Measurements from ENCODE around the gene HS3ST3A1. TPM values are rescaled to one million over a fixed set of nuclear protein-coding genes. Genes with fewer than 3 reads are reported as not detected.
"Not testable (repeated sequence)": the region's sequence is repeated elsewhere in the genome, so short reads cannot be mapped to it uniquely, and the experiment has no call there.

Gene HS3ST3A1
- total RNA-seq, 2 donors from 2014 or later: not detected

DNA sequence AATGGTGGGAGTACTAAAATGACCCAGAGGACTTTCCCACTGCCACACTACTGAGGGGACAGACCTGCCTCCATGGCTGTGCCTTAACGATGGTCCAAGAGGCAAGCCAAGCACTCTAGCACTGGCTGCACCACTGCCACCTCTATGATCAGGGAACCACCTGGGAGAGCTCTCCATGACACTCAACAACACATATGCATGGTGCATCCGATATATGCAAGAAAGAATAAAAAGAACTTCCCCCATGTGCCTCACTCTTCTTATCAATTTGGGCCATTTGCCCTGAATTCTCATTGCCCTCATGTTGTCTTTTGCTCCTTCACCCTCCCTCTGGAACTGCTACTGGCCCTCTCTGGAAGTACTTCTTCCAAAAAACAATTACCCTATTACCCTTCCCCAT, 99.5 kb downstream of the HS3ST3A1 start:
- 71 to 91% methylated on average over 2 of the region's 2 CpGs for WGBS, 2 donors
- Histone ChIP-seq H3K27ac (no peak overlapping the region), H3K36me3 (replicated peaks in 1 of 2; ENCODE audit: insufficient read depth in 1 of 2, low read depth in 2 of 2) (no peaks in the 10 kb centered on the region), H3K4me3 (no peak overlapping the region), H3K4me1 (no peaks in the 10 kb centered on the region), H3K9me3 (no peaks in the 10 kb centered on the region), H3K27me3 (no peaks in the 10 kb centered on the region)
- DNase-seq (no peak), ATAC-seq (no peak)
- intact Hi-C loops (cut with DNase I): no loop called here
- no peak for TF ChIP-seq POLR2A (IDR thresholded peaks at IDR 0.05)
- TF ChIP-seq, protein P1, sequence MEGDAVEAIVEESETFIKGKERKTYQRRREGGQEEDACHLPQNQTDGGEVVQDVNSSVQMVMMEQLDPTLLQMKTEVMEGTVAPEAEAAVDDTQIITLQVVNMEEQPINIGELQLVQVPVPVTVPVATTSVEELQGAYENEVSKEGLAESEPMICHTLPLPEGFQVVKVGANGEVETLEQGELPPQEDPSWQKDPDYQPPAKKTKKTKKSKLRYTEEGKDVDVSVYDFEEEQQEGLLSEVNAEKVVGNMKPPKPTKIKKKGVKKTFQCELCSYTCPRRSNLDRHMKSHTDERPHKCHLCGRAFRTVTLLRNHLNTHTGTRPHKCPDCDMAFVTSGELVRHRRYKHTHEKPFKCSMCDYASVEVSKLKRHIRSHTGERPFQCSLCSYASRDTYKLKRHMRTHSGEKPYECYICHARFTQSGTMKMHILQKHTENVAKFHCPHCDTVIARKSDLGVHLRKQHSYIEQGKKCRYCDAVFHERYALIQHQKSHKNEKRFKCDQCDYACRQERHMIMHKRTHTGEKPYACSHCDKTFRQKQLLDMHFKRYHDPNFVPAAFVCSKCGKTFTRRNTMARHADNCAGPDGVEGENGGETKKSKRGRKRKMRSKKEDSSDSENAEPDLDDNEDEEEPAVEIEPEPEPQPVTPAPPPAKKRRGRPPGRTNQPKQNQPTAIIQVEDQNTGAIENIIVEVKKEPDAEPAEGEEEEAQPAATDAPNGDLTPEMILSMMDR (IDR thresholded peaks at IDR 0.05): no peak

DNA sequence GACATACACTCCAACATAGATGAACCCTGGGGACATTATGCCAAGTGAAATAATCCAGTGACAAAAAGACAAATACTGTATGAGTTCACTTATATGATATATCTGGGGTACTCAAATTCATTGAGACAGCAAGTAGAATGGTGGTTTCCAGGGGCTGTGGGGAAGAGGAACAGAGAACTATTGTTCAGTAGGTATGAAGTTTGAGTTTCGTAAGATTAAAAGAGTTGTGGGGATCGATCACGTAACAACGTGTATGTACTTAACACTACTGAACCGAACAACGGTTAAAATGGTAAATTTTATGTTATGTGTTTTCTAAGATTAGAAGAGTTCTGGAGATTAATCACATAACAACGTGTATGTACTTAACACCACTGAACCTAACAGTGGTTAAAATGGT, 100.8 kb downstream of the HS3ST3A1 start:
- no peak overlapping the region for H3K27ac ChIP-seq
- WGBS, 2 donors: 53 to 56% methylated on average over 7 of the region's 7 CpGs
- no peaks in the 10 kb centered on the region for H3K36me3 ChIP-seq (replicated peaks in 1 of 2; ENCODE audit: insufficient read depth in 1 of 2, low read depth in 2 of 2)
- no peak overlapping the region for H3K4me3 ChIP-seq
- intact Hi-C loops (cut with DNase I): no loop called here
- no peaks in the 10 kb centered on the region for H3K9me3 ChIP-seq
- no peaks in the 10 kb centered on the region for H3K4me1 ChIP-seq
- TF ChIP-seq POLR2A (IDR thresholded peaks at IDR 0.05): no peak
- TF ChIP-seq, protein P1 (IDR thresholded peaks at IDR 0.05): no peak
- ATAC-seq (no peak), DNase-seq (no peak)
- H3K27me3 ChIP-seq: no peaks in the 10 kb centered on the region

DNA sequence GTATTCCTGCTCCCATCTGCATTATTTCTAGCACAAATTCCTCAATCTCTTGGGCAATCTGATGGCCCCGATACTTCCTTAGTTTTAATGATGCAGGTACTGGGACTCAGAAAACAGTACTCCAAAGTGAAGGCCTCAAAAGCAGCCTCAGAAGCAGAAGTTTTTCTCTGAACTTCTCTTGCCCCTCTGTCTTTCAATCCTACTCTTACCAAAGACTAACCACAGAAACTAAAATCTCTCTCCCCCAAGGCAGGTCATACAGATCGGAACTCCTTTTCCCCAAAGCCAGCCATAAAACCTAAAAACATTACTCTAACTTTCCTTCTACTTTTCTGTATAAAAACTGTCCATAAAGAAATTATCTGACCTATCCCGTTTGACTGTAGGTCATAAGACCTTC, 103.5 kb downstream of the HS3ST3A1 start:
- 47 to 66% methylated on average over 3 of the region's 3 CpGs for WGBS, 2 donors
- H3K36me3 ChIP-seq (replicated peaks in 1 of 2; ENCODE audit: insufficient read depth in 1 of 2, low read depth in 2 of 2): no peaks in the 10 kb centered on the region
- DNase-seq: no peak
- intact Hi-C loops (cut with DNase I): no loop called here
- no peaks in the 10 kb centered on the region for H3K27me3 ChIP-seq
- TF ChIP-seq, protein P1 (IDR thresholded peaks at IDR 0.05): no peak
- no peak for TF ChIP-seq POLR2A (IDR thresholded peaks at IDR 0.05)
- no peaks in the 10 kb centered on the region for H3K9me3 ChIP-seq
- no peak for ATAC-seq
- no peak overlapping the region for H3K27ac ChIP-seq
- no peaks in the 10 kb centered on the region for H3K4me1 ChIP-seq
- H3K4me3 ChIP-seq: no peak overlapping the region

DNA sequence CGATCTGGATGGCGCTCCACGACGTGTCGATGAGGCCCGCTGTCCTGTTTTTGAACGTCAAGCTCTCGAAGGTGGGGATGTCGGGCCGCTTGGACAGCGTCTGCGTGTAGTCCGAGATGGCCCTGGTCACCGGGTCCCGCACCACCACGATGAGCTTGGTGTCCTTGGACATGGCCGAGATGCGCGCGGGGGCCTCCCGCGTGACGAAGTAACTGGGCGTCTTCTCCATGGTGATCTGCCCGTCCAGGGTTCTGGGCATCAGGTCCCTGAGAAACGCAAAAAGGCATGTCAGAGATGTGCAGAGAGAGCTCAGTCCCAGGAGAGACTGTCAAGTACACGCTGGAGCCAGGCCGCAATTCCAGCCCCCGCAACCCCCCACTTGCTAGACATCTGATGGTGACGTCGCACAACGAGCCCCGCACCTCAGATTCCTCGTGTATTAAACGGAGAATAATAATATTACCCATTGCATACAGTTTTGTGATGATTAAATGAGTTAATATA, 105.1 kb downstream of the HS3ST3A1 start:
- WGBS, 2 donors: 91 to 93% methylated on average over 19 to 22 of the region's 35 CpGs
- H3K27ac ChIP-seq; intact Hi-C loops (cut with DNase I); DNase-seq; H3K9me3 ChIP-seq; H3K4me1 ChIP-seq; H3K27me3 ChIP-seq; ATAC-seq; H3K4me3 ChIP-seq; H3K36me3 ChIP-seq (replicated peaks in 1 of 2; ENCODE audit: insufficient read depth in 1 of 2, low read depth in 2 of 2): not testable (repeated sequence)

DNA sequence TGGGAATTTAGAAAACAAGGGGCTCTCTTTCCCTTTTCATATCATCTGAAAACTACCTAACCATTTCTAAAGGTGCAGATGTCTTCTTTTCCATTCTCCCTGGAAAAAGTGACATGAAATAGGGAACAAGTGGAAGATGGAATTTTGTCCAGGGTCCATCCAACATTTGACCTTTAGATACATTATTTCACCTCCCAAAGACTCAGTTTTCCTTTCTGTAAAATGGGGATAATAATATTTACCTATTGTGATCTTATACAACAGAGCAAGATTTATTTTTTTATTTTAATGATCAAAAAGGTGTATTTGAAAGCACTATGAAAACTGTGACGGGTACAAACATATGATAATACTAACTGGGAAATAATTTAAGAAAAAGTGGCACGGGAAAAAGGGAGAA, 106.3 kb downstream of the HS3ST3A1 start:
- ATAC-seq (no peak), DNase-seq (no peak)
- Histone ChIP-seq H3K27ac (no peak overlapping the region), H3K27me3 (no peaks in the 10 kb centered on the region), H3K36me3 (replicated peaks in 1 of 2; ENCODE audit: insufficient read depth in 1 of 2, low read depth in 2 of 2) (no peaks in the 10 kb centered on the region), H3K4me1 (no peaks in the 10 kb centered on the region), H3K4me3 (no peak overlapping the region), H3K9me3 (no peaks in the 10 kb centered on the region)
- whole genome bisulfite sequencing, 2 donors: 64 to 65% methylated on average over 2 of the region's 2 CpGs
- intact Hi-C loops (cut with DNase I): no loop called here
- TF ChIP-seq, protein P1 (IDR thresholded peaks at IDR 0.05): no peak
- TF ChIP-seq POLR2A (IDR thresholded peaks at IDR 0.05): no peak

Measured in body of pancreas (tissue), 4 donors.